Left ventricle myocardium inferior (tissue), 1 donor: ENCODE results near the gene AGPAT2. TPM values are rescaled to one million over a fixed set of nuclear protein-coding genes. Genes with fewer than 3 reads are reported as not detected.

Experiments used
- DNase-seq: peaks from one replicate; pipeline ENCODE4 v3.0.0-alpha.2; 2020
- H3K27ac ChIP-seq: fragments of 200-600 bp; replicated peaks from 2 replicates; pipeline ENCODE4 v1.8.0; 2021
- H3K27me3 ChIP-seq: fragments of 200-600 bp; 2 replicates; pipeline ENCODE4 v1.8.0; 2021; ENCODE audit warnings: low read depth
- H3K36me3 ChIP-seq: fragments of 200-600 bp; 2 replicates; pipeline ENCODE4 v1.8.0; 2021
- H3K4me1 ChIP-seq: fragments of 200-600 bp; 2 replicates; pipeline ENCODE4 v1.8.0; 2021
- H3K4me3 ChIP-seq: fragments of 200-600 bp; 2 replicates; pipeline ENCODE4 v1.8.0; 2021; ENCODE audit warnings: mild to moderate bottlenecking, moderate library complexity
- H3K9me3 ChIP-seq: fragments of 200-600 bp; replicated peaks from 2 replicates; pipeline ENCODE4 v1.8.0; 2021
- intact Hi-C: fragments of 100-400 bp; cut with micrococcal nuclease; formaldehyde crosslinking; loops from one replicate; pipeline ENCODE4 v1.11.0; 2022
- total RNA-seq: library from RNA; stranded (reverse); fragmentation: NEBNext Ultra II Directional; extraction: Animal tissue kit (Norgen Biotek cat#: 25700); gene quantifications from one replicate; pipeline ENCODE4 v1.2.1, GENCODE V29; 2021
- TF ChIP-seq, protein P1 (sequence below): fragments of 200-600 bp; IDR thresholded peaks from 2 replicates; pipeline ENCODE4 v1.8.0; 2021; ENCODE audit warnings: antibody characterized with exemption, mild to moderate bottlenecking, borderline replicate concordance
- donor health status: DM: no; HTN: yes; CAD: no; lungs with severe emphysema.

Gene AGPAT2
- total RNA-seq, 1 donor from 2014 or later, result 48.8 TPM

GRCh38 chr9:136694872-136695247 is 7.6 kb upstream of the AGPAT2 start:
- Histone ChIP-seq H3K9me3 (no peaks in the 10 kb centered on the region), H3K4me1 (peaks cover 57% of the 10 kb centered on the region), H3K27me3 (peaks cover 3% of the 10 kb centered on the region), H3K36me3 (no peaks in the 10 kb centered on the region), H3K4me3 (no peak overlapping the region), H3K27ac (peak overlapping the region; percentile 12)
- TF ChIP-seq, protein P1, sequence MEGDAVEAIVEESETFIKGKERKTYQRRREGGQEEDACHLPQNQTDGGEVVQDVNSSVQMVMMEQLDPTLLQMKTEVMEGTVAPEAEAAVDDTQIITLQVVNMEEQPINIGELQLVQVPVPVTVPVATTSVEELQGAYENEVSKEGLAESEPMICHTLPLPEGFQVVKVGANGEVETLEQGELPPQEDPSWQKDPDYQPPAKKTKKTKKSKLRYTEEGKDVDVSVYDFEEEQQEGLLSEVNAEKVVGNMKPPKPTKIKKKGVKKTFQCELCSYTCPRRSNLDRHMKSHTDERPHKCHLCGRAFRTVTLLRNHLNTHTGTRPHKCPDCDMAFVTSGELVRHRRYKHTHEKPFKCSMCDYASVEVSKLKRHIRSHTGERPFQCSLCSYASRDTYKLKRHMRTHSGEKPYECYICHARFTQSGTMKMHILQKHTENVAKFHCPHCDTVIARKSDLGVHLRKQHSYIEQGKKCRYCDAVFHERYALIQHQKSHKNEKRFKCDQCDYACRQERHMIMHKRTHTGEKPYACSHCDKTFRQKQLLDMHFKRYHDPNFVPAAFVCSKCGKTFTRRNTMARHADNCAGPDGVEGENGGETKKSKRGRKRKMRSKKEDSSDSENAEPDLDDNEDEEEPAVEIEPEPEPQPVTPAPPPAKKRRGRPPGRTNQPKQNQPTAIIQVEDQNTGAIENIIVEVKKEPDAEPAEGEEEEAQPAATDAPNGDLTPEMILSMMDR, result no peak
- intact Hi-C loops, result no loop called here
- DNase-seq, result no peak

DNA sequence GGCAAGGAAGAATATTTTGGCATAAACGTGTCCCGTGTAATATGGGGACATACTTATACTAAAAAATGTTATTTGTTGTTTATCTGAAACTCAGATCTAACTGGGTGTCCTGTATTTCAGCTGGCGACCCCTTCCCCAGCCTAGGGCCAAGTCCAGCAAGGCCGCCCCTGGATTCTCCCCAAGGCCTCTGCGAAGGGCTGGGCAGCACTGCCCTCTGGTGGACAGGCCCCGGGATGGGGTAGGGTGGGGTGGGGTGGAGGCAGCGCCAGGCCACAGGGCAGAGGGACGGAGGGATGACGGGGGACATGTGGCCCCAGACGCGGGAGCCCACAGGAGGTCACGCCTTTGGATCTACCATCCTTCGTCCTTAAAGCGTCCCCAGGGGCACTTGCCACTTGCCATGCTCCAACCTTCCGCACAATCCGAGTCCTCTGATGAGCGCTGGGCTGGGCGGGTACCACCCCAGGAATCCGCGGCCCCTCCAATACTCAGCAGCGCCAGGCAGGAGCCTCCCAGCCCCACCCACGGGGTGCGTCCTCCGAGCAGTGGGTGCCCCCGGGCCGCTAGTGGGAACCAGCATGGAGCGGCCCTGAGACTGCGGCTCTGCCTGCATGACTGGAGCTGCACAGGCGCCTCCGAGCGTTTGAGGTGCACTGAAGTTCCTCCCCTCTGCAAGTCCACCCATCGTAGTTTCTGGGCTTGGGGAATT is 7.1 kb upstream of the AGPAT2 start:
- no peak overlapping the region for H3K4me3 ChIP-seq
- intact Hi-C loops, result no loop called here
- H3K4me1 ChIP-seq, result peaks cover 62% of the 10 kb centered on the region
- H3K27me3 ChIP-seq, result no peaks in the 10 kb centered on the region
- peak; percentile 62 for DNase-seq
- TF ChIP-seq, protein P1, result peak; percentile 82
- no peaks in the 10 kb centered on the region for H3K9me3 ChIP-seq
- H3K27ac ChIP-seq, result no peak overlapping the region
- H3K36me3 ChIP-seq, result no peaks in the 10 kb centered on the region

- Histone ChIP-seq H3K36me3 (no peaks in the 10 kb centered on the region), H3K4me3 (no peak overlapping the region), H3K27me3 (no peaks in the 10 kb centered on the region), H3K27ac (no peak overlapping the region), H3K9me3 (no peaks in the 10 kb centered on the region), H3K4me1 (peaks cover 69% of the 10 kb centered on the region)
- no peak for DNase-seq
- intact Hi-C loops, result no loop called here
- TF ChIP-seq, protein P1, result no peak
These were observed 6.4 kb upstream of the AGPAT2 start for GRCh38 chr9:136693490-136694162.

- Histone ChIP-seq H3K9me3 (no peaks in the 10 kb centered on the region), H3K27ac (no peak overlapping the region), H3K4me1 (peaks cover 74% of the 10 kb centered on the region), H3K4me3 (no peak overlapping the region), H3K36me3 (no peaks in the 10 kb centered on the region), H3K27me3 (no peaks in the 10 kb centered on the region)
- TF ChIP-seq, protein P1, result no peak
- intact Hi-C loops, result no loop called here
- no peak for DNase-seq
These were observed 5.9 kb upstream of the AGPAT2 start for GRCh38 chr9:136693135-136693489.

DNA sequence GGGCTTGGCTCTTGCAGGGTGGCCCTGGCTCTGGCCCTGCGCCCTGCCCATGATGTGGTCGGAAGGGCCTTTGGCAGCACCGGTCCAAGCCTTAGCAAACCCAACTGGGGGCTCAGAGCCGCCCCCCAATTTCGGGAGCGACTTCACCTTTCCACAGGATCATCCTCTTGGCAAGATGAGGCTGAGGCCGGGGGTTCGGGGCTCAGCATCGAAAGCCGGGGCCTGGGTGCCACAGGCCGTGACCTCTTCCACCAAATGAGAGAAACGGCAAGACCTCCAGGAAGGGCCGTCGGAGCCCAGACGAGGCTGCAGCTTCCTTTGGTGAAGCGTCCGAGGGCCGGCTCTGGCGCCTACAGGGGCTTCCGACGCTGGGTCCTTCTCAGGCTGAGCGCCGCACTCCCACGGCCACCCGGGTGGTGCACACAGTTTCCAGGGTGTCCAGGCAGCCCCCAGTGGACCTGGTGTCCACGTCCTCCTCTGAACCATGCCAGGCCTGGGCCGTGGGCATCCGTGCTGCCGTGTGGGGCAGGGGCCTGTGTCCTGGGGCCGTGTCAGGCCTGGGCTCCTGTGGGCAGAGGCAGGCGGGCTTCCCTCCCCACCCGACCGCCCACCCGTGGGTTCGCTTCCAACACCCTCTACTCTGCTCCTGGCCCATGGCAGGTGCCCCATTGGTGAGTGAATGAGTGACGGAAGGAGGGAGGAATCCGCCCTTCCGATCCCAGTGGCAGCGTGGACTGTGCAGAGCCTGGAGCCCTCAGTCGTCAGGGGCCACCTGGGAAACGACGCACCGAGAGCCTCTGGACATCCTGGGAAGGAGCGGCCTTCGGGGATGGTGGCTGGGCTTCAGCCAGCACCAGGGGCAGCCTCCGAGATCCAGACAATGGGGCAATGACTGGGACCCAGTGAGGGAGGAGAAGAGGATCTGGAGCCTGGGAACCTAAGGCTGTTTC is 5.2 kb upstream of the AGPAT2 start:
- intact Hi-C loops, result no loop called here
- TF ChIP-seq, protein P1, result no peak
- H3K4me3 ChIP-seq, result no peak overlapping the region
- H3K4me1 ChIP-seq, result peaks cover 81% of the 10 kb centered on the region
- H3K36me3 ChIP-seq, result no peaks in the 10 kb centered on the region
- peak overlapping the region; percentile 97 for H3K27ac ChIP-seq
- DNase-seq, result no peak
- no peaks in the 10 kb centered on the region for H3K9me3 ChIP-seq
- no peaks in the 10 kb centered on the region for H3K27me3 ChIP-seq
